ENCODE measurements around the gene CDH4.

The CDH4 gene

DNA sequence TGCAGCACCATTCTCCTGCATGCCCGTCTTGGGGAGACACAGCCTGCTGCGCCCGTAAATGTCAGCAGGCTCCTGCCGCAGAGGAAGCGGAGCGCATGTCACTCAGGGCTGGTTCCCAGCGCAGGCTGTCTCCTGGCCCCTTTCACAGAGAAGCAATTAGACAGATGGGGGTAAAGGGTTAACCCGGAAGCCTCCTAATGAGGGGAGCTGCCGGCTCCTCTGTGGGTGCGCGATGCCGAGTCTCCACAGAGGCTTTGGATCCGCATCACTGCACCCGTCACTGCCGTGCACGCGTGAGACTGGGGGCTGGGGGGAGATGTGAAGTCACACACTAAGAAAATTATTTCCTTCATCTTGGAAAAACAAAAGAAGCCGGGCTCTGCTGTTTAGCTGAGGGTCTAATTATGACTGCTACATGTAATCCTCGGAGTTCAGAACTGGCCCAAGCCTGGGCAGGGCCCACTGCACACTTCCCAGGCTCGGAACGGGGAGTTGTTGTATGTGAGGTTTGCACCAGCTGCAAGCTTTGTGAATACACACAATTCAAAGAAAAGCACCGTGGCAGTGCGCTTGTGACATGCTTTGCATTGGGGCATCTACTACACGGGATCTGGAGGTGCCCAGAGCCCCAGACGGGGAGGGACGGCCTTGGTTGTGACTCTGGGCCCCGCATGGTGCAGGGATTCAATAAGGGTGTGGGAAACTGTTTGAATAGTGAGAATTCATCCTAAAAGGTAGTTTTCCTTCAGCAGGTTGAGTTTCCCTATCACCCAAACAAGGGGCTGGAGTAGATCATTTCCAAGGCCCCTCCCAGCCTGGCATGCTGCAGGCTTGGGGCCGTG lies 482.1 kb downstream of the CDH4 start:
- peaks cover 12% of the 10 kb centered on the region; the same call in 1 of the 2 replicates for H3K27me3 ChIP-seq (ENCODE audit: control insufficient read depth, insufficient read depth, low read length)
- H3K4me3 ChIP-seq (ENCODE audit: low read depth, low read length): no peak overlapping the region
- H3K9ac ChIP-seq (ENCODE audit: low read length): no peak overlapping the region
- H3K9me3 ChIP-seq (ENCODE audit: control insufficient read depth, insufficient read depth, low read depth, low read length): no peaks in the 10 kb centered on the region
- H3K36me3 ChIP-seq (ENCODE audit: control insufficient read depth, insufficient read depth, low read length): no peaks in the 10 kb centered on the region
- no peak overlapping the region for H3K27ac ChIP-seq (ENCODE audit: low read depth, low read length)
- no peaks in the 10 kb centered on the region for H3K4me1 ChIP-seq (ENCODE audit: control insufficient read depth, insufficient read depth, low read length)

DNA sequence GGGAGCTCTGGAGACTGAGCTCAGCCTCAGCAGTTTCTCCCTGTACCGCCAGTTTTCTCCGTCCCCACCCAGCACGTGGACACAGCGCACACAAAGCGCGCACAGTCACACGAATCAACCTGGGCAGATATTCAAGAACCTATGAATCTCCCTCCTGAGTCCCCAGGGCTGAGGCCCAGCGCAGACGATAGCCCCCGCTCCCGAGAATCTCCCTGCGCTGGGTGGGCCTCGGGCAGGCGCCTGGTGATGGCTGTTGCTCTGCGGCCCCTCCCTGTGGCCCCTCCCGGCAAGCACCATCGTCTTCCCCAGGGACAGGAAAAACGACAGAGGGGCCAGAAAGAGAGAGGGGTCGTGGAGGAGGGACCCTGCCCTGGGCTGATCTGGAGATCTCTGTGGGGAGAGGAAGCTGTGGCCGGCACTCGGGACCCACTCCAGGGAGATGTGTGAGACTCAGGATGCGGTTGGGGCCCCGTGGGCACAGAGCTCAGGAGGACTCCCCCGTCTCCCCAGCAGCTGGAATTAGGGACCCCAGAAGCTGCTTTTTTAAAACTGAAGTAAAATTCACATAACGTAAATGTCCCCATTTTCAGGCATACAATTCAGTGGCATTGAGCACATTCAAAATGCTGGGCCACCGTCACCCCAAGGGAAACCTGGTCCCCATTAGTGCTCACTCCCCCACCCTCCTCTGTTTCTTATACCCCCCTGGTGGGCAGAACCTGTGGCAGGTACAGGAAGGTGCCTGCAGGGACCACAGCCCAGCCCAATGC lies 482.9 kb downstream of the CDH4 start:
- Histone ChIP-seq H3K4me1 (ENCODE audit: control insufficient read depth, insufficient read depth, low read length) (no peaks in the 10 kb centered on the region), H3K27ac (ENCODE audit: low read depth, low read length) (no peak overlapping the region), H3K36me3 (ENCODE audit: control insufficient read depth, insufficient read depth, low read length) (no peaks in the 10 kb centered on the region), H3K9ac (ENCODE audit: low read length) (no peak overlapping the region), H3K4me3 (ENCODE audit: low read depth, low read length) (no peak overlapping the region), H3K27me3 (ENCODE audit: control insufficient read depth, insufficient read depth, low read length) (peaks cover 12% of the 10 kb centered on the region; the same call in 1 of the 2 replicates), H3K9me3 (ENCODE audit: control insufficient read depth, insufficient read depth, low read depth, low read length) (no peaks in the 10 kb centered on the region)

DNA sequence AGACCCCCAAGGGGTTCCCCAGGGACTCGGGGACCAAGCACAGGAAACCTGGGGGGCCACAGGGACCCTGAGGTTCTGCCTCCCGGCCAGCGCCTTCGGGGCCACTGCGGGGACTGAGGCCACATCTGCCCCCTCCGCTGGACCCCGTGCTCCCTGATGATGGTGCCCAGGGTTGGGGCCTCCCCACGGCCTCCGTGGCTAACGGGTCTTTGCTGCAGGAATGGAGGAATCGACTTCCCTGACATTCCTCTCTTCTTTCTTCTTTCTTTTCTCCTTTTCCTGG lies 483.4 kb downstream of the CDH4 start:
- no peak overlapping the region for H3K27ac ChIP-seq (ENCODE audit: low read depth, low read length)

DNA sequence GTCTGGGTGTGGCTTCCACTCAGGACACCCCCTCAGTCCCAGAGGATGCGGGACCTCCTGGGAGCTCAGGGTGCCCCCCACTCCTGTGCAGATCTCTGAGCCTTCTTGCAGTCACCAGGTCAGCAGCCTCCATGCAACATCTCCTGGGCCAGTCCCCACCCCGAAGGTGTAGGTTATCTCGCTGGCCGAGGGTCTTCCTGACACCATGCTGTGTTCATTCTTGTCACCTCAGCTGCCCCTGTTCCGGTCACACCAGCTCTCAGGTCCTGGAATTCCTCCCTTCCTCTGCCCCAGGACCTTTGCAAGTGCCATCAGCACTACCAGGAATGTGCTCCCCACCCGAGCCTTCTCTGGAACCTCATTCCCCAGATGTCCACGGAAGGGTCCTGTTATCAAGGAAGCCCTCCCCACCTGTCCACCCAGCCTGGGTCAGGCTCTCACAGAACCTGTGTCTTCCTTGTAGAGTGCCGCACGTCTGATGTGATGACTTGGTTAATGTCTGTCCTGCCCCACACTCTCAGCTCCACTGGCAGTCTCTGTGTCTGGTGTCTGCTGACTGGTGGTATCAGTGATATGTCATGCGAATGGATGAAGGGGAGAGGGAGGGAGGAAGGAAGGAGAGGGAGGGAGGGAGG lies 484.1 kb downstream of the CDH4 start:
- Histone ChIP-seq H3K27ac (ENCODE audit: low read depth, low read length) (no peak overlapping the region), H3K9me3 (ENCODE audit: control insufficient read depth, insufficient read depth, low read depth, low read length) (no peaks in the 10 kb centered on the region), H3K27me3 (ENCODE audit: control insufficient read depth, insufficient read depth, low read length) (peaks cover 12% of the 10 kb centered on the region; the same call in 1 of the 2 replicates), H3K4me3 (ENCODE audit: low read depth, low read length) (no peak overlapping the region), H3K4me1 (ENCODE audit: control insufficient read depth, insufficient read depth, low read length) (no peaks in the 10 kb centered on the region), H3K36me3 (ENCODE audit: control insufficient read depth, insufficient read depth, low read length) (no peaks in the 10 kb centered on the region), H3K9ac (ENCODE audit: low read length) (no peak overlapping the region)

More for the DNA sequence above, 483.4 kb downstream of the CDH4 start:
- Histone ChIP-seq H3K9ac (ENCODE audit: low read length) (no peak overlapping the region), H3K4me1 (ENCODE audit: control insufficient read depth, insufficient read depth, low read length) (no peaks in the 10 kb centered on the region), H3K9me3 (ENCODE audit: control insufficient read depth, insufficient read depth, low read depth, low read length) (no peaks in the 10 kb centered on the region), H3K4me3 (ENCODE audit: low read depth, low read length) (no peak overlapping the region), H3K27me3 (ENCODE audit: control insufficient read depth, insufficient read depth, low read length) (peaks cover 12% of the 10 kb centered on the region; the same call in 1 of the 2 replicates), H3K36me3 (ENCODE audit: control insufficient read depth, insufficient read depth, low read length) (no peaks in the 10 kb centered on the region)

- no peaks in the 10 kb centered on the region for H3K36me3 ChIP-seq (ENCODE audit: control insufficient read depth, insufficient read depth, low read length)
- no peak overlapping the region for H3K27ac ChIP-seq (ENCODE audit: low read depth, low read length)
- H3K9ac ChIP-seq (ENCODE audit: low read length): no peak overlapping the region
- H3K4me1 ChIP-seq (ENCODE audit: control insufficient read depth, insufficient read depth, low read length): no peaks in the 10 kb centered on the region
- H3K9me3 ChIP-seq (ENCODE audit: control insufficient read depth, insufficient read depth, low read depth, low read length): no peaks in the 10 kb centered on the region
- H3K4me3 ChIP-seq (ENCODE audit: low read depth, low read length): no peak overlapping the region
- H3K27me3 ChIP-seq (ENCODE audit: control insufficient read depth, insufficient read depth, low read length): peaks cover 12% of the 10 kb centered on the region; the same call in 1 of the 2 replicates
These were observed 484.8 kb downstream of the CDH4 start for GRCh38 chr20:61736751-61737310.

DNA sequence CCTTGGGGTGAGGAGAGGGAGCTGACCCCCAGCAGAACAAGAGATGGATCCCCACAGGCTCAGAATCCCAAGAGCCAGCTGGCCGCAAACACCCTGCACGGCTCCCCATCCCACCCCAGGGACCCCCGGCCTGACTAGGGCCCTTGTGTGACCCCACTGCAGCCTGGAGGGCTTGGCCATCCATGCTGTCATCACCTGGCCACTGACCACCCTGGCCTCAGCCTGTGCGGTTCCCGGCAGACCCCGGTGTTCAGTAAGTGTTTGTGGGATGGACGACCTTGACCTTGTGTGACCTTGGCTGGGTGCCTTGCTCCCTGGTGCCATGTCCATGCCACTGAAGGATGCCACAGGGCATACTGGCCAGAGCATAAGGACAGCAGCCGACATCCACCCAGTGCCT lies 485.3 kb downstream of the CDH4 start:
- no peak overlapping the region for H3K27ac ChIP-seq (ENCODE audit: low read depth, low read length)
- no peak overlapping the region for H3K9ac ChIP-seq (ENCODE audit: low read length)
- no peak overlapping the region for H3K4me3 ChIP-seq (ENCODE audit: low read depth, low read length)
- peaks cover 7% of the 10 kb centered on the region; the same call in 1 of the 2 replicates for H3K27me3 ChIP-seq (ENCODE audit: control insufficient read depth, insufficient read depth, low read length)
- no peaks in the 10 kb centered on the region for H3K36me3 ChIP-seq (ENCODE audit: control insufficient read depth, insufficient read depth, low read length)
- no peaks in the 10 kb centered on the region for H3K4me1 ChIP-seq (ENCODE audit: control insufficient read depth, insufficient read depth, low read length)
- H3K9me3 ChIP-seq (ENCODE audit: control insufficient read depth, insufficient read depth, low read depth, low read length): no peaks in the 10 kb centered on the region

GRCh38 chr20:61737812-61738443 lies 485.9 kb downstream of the CDH4 start:
- Histone ChIP-seq H3K9me3 (ENCODE audit: control insufficient read depth, insufficient read depth, low read depth, low read length) (no peaks in the 10 kb centered on the region), H3K9ac (ENCODE audit: low read length) (no peak overlapping the region), H3K4me3 (ENCODE audit: low read depth, low read length) (no peak overlapping the region), H3K36me3 (ENCODE audit: control insufficient read depth, insufficient read depth, low read length) (no peaks in the 10 kb centered on the region), H3K4me1 (ENCODE audit: control insufficient read depth, insufficient read depth, low read length) (no peaks in the 10 kb centered on the region), H3K27me3 (ENCODE audit: control insufficient read depth, insufficient read depth, low read length) (peaks cover 6% of the 10 kb centered on the region; the same call in 1 of the 2 replicates), H3K27ac (ENCODE audit: low read depth, low read length) (no peak overlapping the region)

DNA sequence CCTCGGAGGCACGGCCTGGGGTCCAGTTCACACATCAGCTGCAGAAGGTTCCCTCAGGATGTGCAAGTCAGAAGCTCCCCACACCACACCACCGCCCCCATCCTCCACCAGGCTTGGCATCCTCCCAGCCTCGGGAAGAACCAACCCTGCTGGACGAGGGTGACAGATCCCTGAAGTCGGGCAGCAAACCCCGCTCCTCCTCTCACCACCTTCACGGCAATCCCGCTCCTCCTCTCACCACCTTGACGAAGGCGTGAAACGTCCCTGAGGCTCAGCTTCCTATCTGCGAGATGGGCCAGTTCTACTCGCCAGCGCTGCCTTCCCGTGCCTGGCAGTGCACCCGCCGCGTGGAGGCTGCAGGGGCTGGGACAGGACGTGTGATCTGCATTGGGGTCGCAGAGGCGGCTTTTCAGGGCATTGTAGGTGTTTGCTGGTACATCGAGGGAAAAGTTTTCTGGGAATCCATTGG lies 486.6 kb downstream of the CDH4 start:
- Histone ChIP-seq H3K4me1 (ENCODE audit: control insufficient read depth, insufficient read depth, low read length) (no peaks in the 10 kb centered on the region), H3K27me3 (ENCODE audit: control insufficient read depth, insufficient read depth, low read length) (peaks cover 6% of the 10 kb centered on the region; the same call in 1 of the 2 replicates), H3K4me3 (ENCODE audit: low read depth, low read length) (no peak overlapping the region), H3K27ac (ENCODE audit: low read depth, low read length) (no peak overlapping the region), H3K36me3 (ENCODE audit: control insufficient read depth, insufficient read depth, low read length) (no peaks in the 10 kb centered on the region), H3K9ac (ENCODE audit: low read length) (no peak overlapping the region), H3K9me3 (ENCODE audit: control insufficient read depth, insufficient read depth, low read depth, low read length) (no peaks in the 10 kb centered on the region)

GRCh38 chr20:61739086-61739831 lies 487.2 kb downstream of the CDH4 start:
- Histone ChIP-seq H3K4me1 (ENCODE audit: control insufficient read depth, insufficient read depth, low read length) (no peaks in the 10 kb centered on the region), H3K9me3 (ENCODE audit: control insufficient read depth, insufficient read depth, low read depth, low read length) (no peaks in the 10 kb centered on the region), H3K4me3 (ENCODE audit: low read depth, low read length) (no peak overlapping the region), H3K27ac (ENCODE audit: low read depth, low read length) (no peak overlapping the region), H3K9ac (ENCODE audit: low read length) (no peak overlapping the region), H3K27me3 (ENCODE audit: control insufficient read depth, insufficient read depth, low read length) (peaks cover 6% of the 10 kb centered on the region), H3K36me3 (ENCODE audit: control insufficient read depth, insufficient read depth, low read length) (no peaks in the 10 kb centered on the region)

GRCh38 chr20:61739832-61740118 lies 487.7 kb downstream of the CDH4 start:
- Histone ChIP-seq H3K9me3 (ENCODE audit: control insufficient read depth, insufficient read depth, low read depth, low read length) (no peaks in the 10 kb centered on the region), H3K9ac (ENCODE audit: low read length) (no peak overlapping the region), H3K27ac (ENCODE audit: low read depth, low read length) (no peak overlapping the region), H3K4me1 (ENCODE audit: control insufficient read depth, insufficient read depth, low read length) (no peaks in the 10 kb centered on the region), H3K4me3 (ENCODE audit: low read depth, low read length) (no peak overlapping the region), H3K27me3 (ENCODE audit: control insufficient read depth, insufficient read depth, low read length) (peaks cover 6% of the 10 kb centered on the region), H3K36me3 (ENCODE audit: control insufficient read depth, insufficient read depth, low read length) (no peaks in the 10 kb centered on the region)
